Activated CD8-positive, alpha-beta T cell treated with anti-CD3 and anti-CD28 coated beads for 36 hours (primary cell): ENCODE results near the gene ZNF860. TPM values are rescaled to one million over a fixed set of nuclear protein-coding genes. Genes with fewer than 3 reads are reported as not detected.

ENCODE experiments used
- ATAC-seq: fragments of 200-7000 bp; cut with Tn5 transposase; one replicate; pipeline ENCODE4 v1.10.0; 2021; ENCODE audit warnings: mild to moderate bottlenecking, moderate library complexity
- CTCF ChIA-PET: fragments of 350-600 bp; sonication (Branson Sonifier 250); formaldehyde crosslinking; loops from one replicate; lab custom pipeline; 2021; ENCODE audit warnings: antibody characterized with exemption; lab: Charles Lee
- POLR2A ChIA-PET: fragments of 350-600 bp; sonication (Branson Sonifier 250); formaldehyde crosslinking; loops from one replicate; lab custom pipeline; 2021; ENCODE audit warnings: antibody characterized with exemption; lab: Charles Lee
- DNase-seq: peaks from one replicate; pipeline ENCODE4 v3.0.0-alpha.2; 2020
- H3K27ac Mint-ChIP-seq: one replicate; pipeline ENCODE4 v1.8.0; 2021; ENCODE audit warnings: mild to moderate bottlenecking, mixed read lengths
- H3K27me3 Mint-ChIP-seq: one replicate; pipeline ENCODE4 v1.8.0; 2021; ENCODE audit warnings: mixed read lengths
- H3K36me3 Mint-ChIP-seq: one replicate; pipeline ENCODE4 v1.8.0; 2021; ENCODE audit warnings: low read depth, mixed read lengths
- H3K4me1 Mint-ChIP-seq: one replicate; pipeline ENCODE4 v1.8.0; 2021; ENCODE audit warnings: low read depth, mixed read lengths
- H3K4me3 Mint-ChIP-seq: one replicate; pipeline ENCODE4 v1.8.0; 2021; ENCODE audit warnings: mild to moderate bottlenecking, moderate library complexity, mixed read lengths
- H3K9me3 Mint-ChIP-seq: one replicate; pipeline ENCODE4 v1.8.0; 2021; ENCODE audit warnings: mixed read lengths
- CTCF ChIP-seq: fragments of 200-600 bp; IDR thresholded peaks from one replicate; pipeline ENCODE4 v1.8.0; 2022; ENCODE audit warnings: antibody characterized with exemption, mild to moderate bottlenecking
- intact Hi-C: fragments of 100-400 bp; cut with micrococcal nuclease; formaldehyde crosslinking; loops from one replicate; pipeline ENCODE4 v1.10.0; 2022
- total RNA-seq, 2 experiments: library from RNA; stranded (reverse); gene quantifications; one replicate each; pipeline ENCODE4 v1.2.3, GENCODE V29; 2021

Gene ZNF860
- total RNA-seq, 2 experiments from 2014 or later, result not detected

- no peaks in the 10 kb centered on the region for H3K9me3 Mint-ChIP-seq
- intact Hi-C loops, result no loop called here
- no peak overlapping the region for H3K27ac Mint-ChIP-seq
- ATAC-seq (no peak), DNase-seq (no peak)
- no peaks in the 10 kb centered on the region for H3K27me3 Mint-ChIP-seq
- ChIA-PET POLR2A (no interaction called here), CTCF (no interaction called here)
- no peak overlapping the region for H3K4me3 Mint-ChIP-seq
- no peaks in the 10 kb centered on the region for H3K36me3 Mint-ChIP-seq
- H3K4me1 Mint-ChIP-seq, result no peaks in the 10 kb centered on the region
- TF ChIP-seq CTCF, result no peak
Measured at GRCh38 chr3:31936420-31937060, 45.0 kb upstream of the ZNF860 start.

- ChIA-PET POLR2A (no interaction called here), CTCF (no interaction called here)
- Mint-ChIP-seq H3K4me3 (no peak overlapping the region), H3K27ac (no peak overlapping the region), H3K27me3 (no peaks in the 10 kb centered on the region), H3K9me3 (no peaks in the 10 kb centered on the region), H3K4me1 (no peaks in the 10 kb centered on the region), H3K36me3 (no peaks in the 10 kb centered on the region)
- no peak for TF ChIP-seq CTCF
- no peak for ATAC-seq
- no peak for DNase-seq
- intact Hi-C loops, result no loop called here
Measured at GRCh38 chr3:31937225-31937624, 44.3 kb upstream of the ZNF860 start.

GRCh38 chr3:31942446-31942845 lies 39.1 kb upstream of the ZNF860 start:
- no peaks in the 10 kb centered on the region for H3K36me3 Mint-ChIP-seq
- no peak overlapping the region for H3K4me3 Mint-ChIP-seq
- ChIA-PET POLR2A (no interaction called here), CTCF (no interaction called here)
- H3K27me3 Mint-ChIP-seq, result no peaks in the 10 kb centered on the region
- no peak overlapping the region for H3K27ac Mint-ChIP-seq
- TF ChIP-seq CTCF, result no peak
- H3K4me1 Mint-ChIP-seq, result no peaks in the 10 kb centered on the region
- H3K9me3 Mint-ChIP-seq, result peaks cover 3% of the 10 kb centered on the region
- intact Hi-C loops, result no loop called here
- ATAC-seq (no peak), DNase-seq (no peak)

- no peak overlapping the region for H3K4me3 Mint-ChIP-seq
- no peak for TF ChIP-seq CTCF
- intact Hi-C loops, result no loop called here
- ATAC-seq (no peak), DNase-seq (no peak)
- H3K9me3 Mint-ChIP-seq, result peaks cover 3% of the 10 kb centered on the region
- no peaks in the 10 kb centered on the region for H3K4me1 Mint-ChIP-seq
- no peak overlapping the region for H3K27ac Mint-ChIP-seq
- POLR2A ChIA-PET, result no interaction called here
- CTCF ChIA-PET, result no interaction called here
- H3K36me3 Mint-ChIP-seq, result no peaks in the 10 kb centered on the region
- no peaks in the 10 kb centered on the region for H3K27me3 Mint-ChIP-seq
Measured at GRCh38 chr3:31943041-31943440, 38.5 kb upstream of the ZNF860 start.

- intact Hi-C loops, result no loop called here
- H3K9me3 Mint-ChIP-seq, result peaks cover 7% of the 10 kb centered on the region
- POLR2A ChIA-PET, result no interaction called here
- no peak for TF ChIP-seq CTCF
- peaks cover 4% of the 10 kb centered on the region for H3K27me3 Mint-ChIP-seq
- no peak overlapping the region for H3K4me3 Mint-ChIP-seq
- H3K4me1 Mint-ChIP-seq, result no peaks in the 10 kb centered on the region
- no peaks in the 10 kb centered on the region for H3K36me3 Mint-ChIP-seq
- H3K27ac Mint-ChIP-seq, result no peak overlapping the region
- DNase-seq (no peak), ATAC-seq (no peak)
- CTCF ChIA-PET, result no interaction called here
Measured at GRCh38 chr3:31945738-31946052, 35.9 kb upstream of the ZNF860 start.
